A549 treated with Hydrocortisone at 1 μM for 4 hours (cell line): Measurements from ENCODE around the gene HDLBP. TPM values are rescaled to one million over a fixed set of nuclear protein-coding genes. Genes with fewer than 3 reads are reported as not detected.

Source experiments
- total RNA-seq: library from RNA; stranded (reverse); fragments of 200-300 nt; extraction: Qiagen RNA extraction; gene quantifications from 5 replicates; pipeline ENCODE4 v1.2.3, GENCODE V29; 2022

Gene HDLBP
- 251 to 272 TPM (median 258 TPM) in 5 replicates for total RNA-seq

GRCh38 chr2:241315093-241315878 is at the start of gene HDLBP:
Gene HDLBP, minus strand, starts transcription at chr2:241315672. Its CDS starts 48,803 bp downstream, at chr2:241266869.

GRCh38 chr2:241355983-241356870 is 40.8 kb upstream of the HDLBP start, which contains the start of gene FARP2:
Gene FARP2, plus strand, starts transcription at chr2:241356285. Its CDS starts 16,823 bp downstream, at chr2:241373108.

GRCh38 chr2:241315879-241316631 is 583 bp upstream of the HDLBP start, which contains the start of gene SEPTIN2:
Gene SEPTIN2, plus strand, starts transcription at chr2:241315925. Its CDS starts 8,308 bp downstream, at chr2:241324233.

GRCh38 chr2:241188361-241189092 is 126.9 kb downstream of the HDLBP start, which contains the start of gene ANO7:
Gene ANO7, plus strand, starts transcription at chr2:241188677. Its CDS starts 1,387 bp downstream, at chr2:241190064.

Other genes starting within 250 kb of the HDLBP start
- 22.2 to 34.4 TPM (median 23.1 TPM) in 5 replicates for gene MTERF4, start 213.4 kb downstream of the HDLBP start, total RNA-seq
- gene PASK, start 166.2 kb downstream of the HDLBP start, total RNA-seq = 6.3 to 8.4 TPM (median 7.7 TPM) in 5 replicates
- 57.5 to 67.0 TPM (median 62.4 TPM) in 5 replicates for gene PPP1R7, start 165.2 kb downstream of the HDLBP start, total RNA-seq
- 1.7 to 2.3 TPM (median 2.1 TPM) in 5 replicates for gene ANO7, start 127.0 kb downstream of the HDLBP start, total RNA-seq
- gene SEPTIN2, start 253 bp upstream of the HDLBP start, total RNA-seq = 232 to 336 TPM (median 263 TPM) in 5 replicates
- 22.9 to 31.5 TPM (median 29.2 TPM) in 5 replicates for gene FARP2, start 40.6 kb upstream of the HDLBP start, total RNA-seq
- gene STK25, start 192.9 kb upstream of the HDLBP start, total RNA-seq = 97.3 to 112 TPM (median 106 TPM) in 5 replicates
- 27.7 to 38.3 TPM (median 35.8 TPM) in 5 replicates for gene BOK, start 243.1 kb upstream of the HDLBP start, total RNA-seq